Fibroblast of mammary gland (primary cell): ENCODE results near the gene TCF20.
A peak's percentile ranks its signal among the peaks of the same experiment; 100 is the strongest.

ENCODE experiments used
- DNase-seq: peaks from one replicate; pipeline ENCODE4 v3.0.0-alpha.2; 2010; ENCODE audit warnings: low read depth
- H3K4me3 ChIP-seq: 2 replicates; pipeline ENCODE4 v1.5.1; 2011; ENCODE audit warnings: low read depth, mild to moderate bottlenecking, low read length, moderate library complexity; ENCODE audit not compliant: control insufficient read depth
- TF ChIP-seq, protein P1 (sequence below): conservative IDR thresholded peaks from 2 replicates; pipeline ENCODE4 v1.5.1; 2011; ENCODE audit warnings: low read depth, low read length, inconsistent platforms; ENCODE audit not compliant: control insufficient read depth, insufficient read depth

TCF20 gene

DNA sequence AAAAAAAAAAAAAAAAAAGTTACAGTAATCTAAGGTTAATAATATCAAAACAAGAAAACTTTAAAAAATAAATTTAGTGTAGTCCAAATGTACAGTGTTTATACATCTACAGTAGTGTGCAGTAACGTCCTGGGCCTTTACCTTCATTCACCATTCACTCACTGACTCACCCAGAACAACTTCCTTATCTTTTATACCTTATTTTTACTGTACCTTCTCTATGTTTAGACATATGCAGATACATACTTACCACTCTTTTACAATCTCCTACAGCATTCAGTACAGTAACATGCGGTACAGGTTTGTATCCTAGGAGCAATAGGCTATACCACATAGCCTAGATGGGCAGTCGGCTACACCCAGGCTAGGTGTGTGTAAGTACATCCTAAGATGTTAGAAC, 38.5 kb downstream of the TCF20 start:
- H3K4me3 ChIP-seq, result no peak overlapping the region
- TF ChIP-seq, protein P1, sequence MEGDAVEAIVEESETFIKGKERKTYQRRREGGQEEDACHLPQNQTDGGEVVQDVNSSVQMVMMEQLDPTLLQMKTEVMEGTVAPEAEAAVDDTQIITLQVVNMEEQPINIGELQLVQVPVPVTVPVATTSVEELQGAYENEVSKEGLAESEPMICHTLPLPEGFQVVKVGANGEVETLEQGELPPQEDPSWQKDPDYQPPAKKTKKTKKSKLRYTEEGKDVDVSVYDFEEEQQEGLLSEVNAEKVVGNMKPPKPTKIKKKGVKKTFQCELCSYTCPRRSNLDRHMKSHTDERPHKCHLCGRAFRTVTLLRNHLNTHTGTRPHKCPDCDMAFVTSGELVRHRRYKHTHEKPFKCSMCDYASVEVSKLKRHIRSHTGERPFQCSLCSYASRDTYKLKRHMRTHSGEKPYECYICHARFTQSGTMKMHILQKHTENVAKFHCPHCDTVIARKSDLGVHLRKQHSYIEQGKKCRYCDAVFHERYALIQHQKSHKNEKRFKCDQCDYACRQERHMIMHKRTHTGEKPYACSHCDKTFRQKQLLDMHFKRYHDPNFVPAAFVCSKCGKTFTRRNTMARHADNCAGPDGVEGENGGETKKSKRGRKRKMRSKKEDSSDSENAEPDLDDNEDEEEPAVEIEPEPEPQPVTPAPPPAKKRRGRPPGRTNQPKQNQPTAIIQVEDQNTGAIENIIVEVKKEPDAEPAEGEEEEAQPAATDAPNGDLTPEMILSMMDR, result no peak
- DNase-seq, result no peak

- DNase-seq, result peak; percentile 67
These were observed 40.9 kb downstream of the TCF20 start for GRCh38 chr22:42229455-42230149.

DNA sequence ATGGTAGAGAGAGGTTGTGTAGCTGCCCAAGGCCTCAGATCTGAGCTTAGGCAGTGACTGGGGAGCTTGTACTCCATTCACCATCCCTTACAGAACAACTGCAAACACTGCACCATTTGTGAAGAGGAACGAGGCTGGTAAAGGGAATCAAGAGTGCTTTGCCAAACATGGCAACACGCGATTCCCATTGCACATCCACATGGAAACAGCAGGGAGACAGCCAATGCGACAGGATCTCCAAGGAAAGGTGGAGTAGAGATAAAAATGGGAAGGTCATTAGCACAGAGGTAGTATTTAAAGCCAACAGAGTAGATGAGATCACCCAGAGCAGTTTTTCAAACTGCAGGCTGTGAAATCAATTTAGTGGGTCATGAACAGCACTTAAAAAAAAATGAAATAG, 42.0 kb downstream of the TCF20 start:
- H3K4me3 ChIP-seq, result no peak overlapping the region
- no peak for DNase-seq
- TF ChIP-seq, protein P1, result no peak

More at GRCh38 chr22:42229455-42230149, 40.9 kb downstream of the TCF20 start:
- TF ChIP-seq, protein P1, result no peak
- no peak overlapping the region for H3K4me3 ChIP-seq

DNA sequence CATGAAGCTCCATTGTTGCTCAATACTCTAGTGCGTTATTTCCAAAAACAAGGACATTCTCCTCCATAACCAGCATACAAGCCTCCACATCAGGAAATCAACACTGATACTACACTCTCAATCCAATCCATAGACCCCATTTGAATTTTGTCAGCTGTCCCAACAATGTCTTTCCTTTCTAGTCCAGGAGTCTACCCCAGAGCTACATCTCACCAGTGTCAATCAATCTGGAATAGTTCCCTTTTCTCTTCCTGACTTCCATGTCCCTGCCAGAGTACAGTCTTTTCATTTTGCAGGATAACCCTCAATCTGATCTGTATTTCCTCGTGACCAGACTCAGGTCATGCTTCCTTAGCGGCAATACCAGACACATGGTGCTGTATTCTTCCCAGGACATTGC, 43.0 kb downstream of the TCF20 start:
- no peak for DNase-seq
- TF ChIP-seq, protein P1, result no peak
- no peak overlapping the region for H3K4me3 ChIP-seq

DNA sequence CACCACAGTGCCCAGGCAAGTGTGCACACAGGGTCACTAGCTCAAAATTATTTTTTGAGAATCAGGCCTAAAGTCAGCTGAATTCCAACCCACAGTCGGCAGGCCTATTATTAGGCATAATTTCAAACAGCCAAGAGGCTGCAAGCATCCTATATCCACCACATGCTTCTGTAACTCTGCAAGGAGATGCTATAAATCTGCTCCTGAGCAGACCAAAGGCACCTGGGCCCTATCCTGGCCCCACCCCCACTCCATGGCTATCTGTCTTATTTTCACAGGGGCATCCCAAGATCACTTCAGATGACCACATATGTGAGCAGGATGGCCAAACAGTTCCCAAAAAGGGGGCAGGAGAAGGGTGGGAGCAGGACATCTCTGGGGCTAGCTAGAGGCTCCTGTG, 44.6 kb downstream of the TCF20 start:
- TF ChIP-seq, protein P1, result no peak
- no peak overlapping the region for H3K4me3 ChIP-seq
- DNase-seq, result no peak

GRCh38 chr22:42222140-42222539, 48.3 kb downstream of the TCF20 start:
- no peak for DNase-seq
- TF ChIP-seq, protein P1, result no peak
- no peak overlapping the region for H3K4me3 ChIP-seq
